Measurements from ENCODE around the gene SDR42E1. TPM values are rescaled to one million over a fixed set of nuclear protein-coding genes. Genes with fewer than 3 reads are reported as not detected.
"Not testable (repeated sequence)": the region's sequence is repeated elsewhere in the genome, so short reads cannot be mapped to it uniquely, and the experiment has no call there.

The SDR42E1 gene
- polyA plus RNA-seq, 4 donors, result 1.6 to 13.9 (median 5.3) TPM

GRCh38 chr16:82019535-82019934 is 8.3 kb upstream of the SDR42E1 start:
- WGBS, 3 donors, result 38 to 52% (median 44%) methylated on average over 8 of the region's 8 CpGs
- FAIRE-seq (no peak), DNase-seq (no peak)
- Histone ChIP-seq H3K27ac (ENCODE audit: low read depth in 1 of 3, low read length in 2 of 3) (peak overlapping the region in 2 of 3 donors; percentile 9 to 58), H3K9me3 (ENCODE audit: control insufficient read depth in 2 of 2, insufficient read depth in 1 of 2, low read depth in 1 of 2, low read length in 1 of 2) (peaks cover 0 to 4% of the 10 kb centered on the region in 2 donors), H3K36me3 (ENCODE audit: control insufficient read depth in 3 of 3, insufficient read depth in 2 of 3, low read depth in 1 of 3, low read length in 3 of 3) (no peaks in the 10 kb centered on the region), H3K27me3 (ENCODE audit: control insufficient read depth in 3 of 3, insufficient read depth in 3 of 3, low read length in 3 of 3) (no peaks in the 10 kb centered on the region), H3K4me3 (ENCODE audit: low read depth in 1 of 3, low read length in 3 of 3) (no peak overlapping the region), H3K4me1 (ENCODE audit: control insufficient read depth in 3 of 3, insufficient read depth in 2 of 3, low read depth in 1 of 3, low read length in 2 of 3) (peaks cover 0 to 14% (median 4%) of the 10 kb centered on the region in 3 donors)

GRCh38 chr16:82017911-82018568 is 6.8 kb upstream of the SDR42E1 start:
- Histone ChIP-seq H3K27me3 (ENCODE audit: control insufficient read depth in 3 of 3, insufficient read depth in 3 of 3, low read length in 3 of 3) (no peaks in the 10 kb centered on the region), H3K4me1 (ENCODE audit: control insufficient read depth in 3 of 3, insufficient read depth in 2 of 3, low read depth in 1 of 3, low read length in 2 of 3) (peaks cover 0 to 8% (median 0%) of the 10 kb centered on the region in 3 donors), H3K36me3 (ENCODE audit: control insufficient read depth in 3 of 3, insufficient read depth in 2 of 3, low read depth in 1 of 3, low read length in 3 of 3) (no peaks in the 10 kb centered on the region), H3K4me3 (ENCODE audit: low read depth in 1 of 3, low read length in 3 of 3) (no peak overlapping the region), H3K27ac (ENCODE audit: low read depth in 1 of 3, low read length in 2 of 3) (no peak overlapping the region), H3K9me3 (ENCODE audit: control insufficient read depth in 2 of 2, insufficient read depth in 1 of 2, low read depth in 1 of 2, low read length in 1 of 2) (peaks cover 0 to 4% of the 10 kb centered on the region in 2 donors)
- WGBS, 3 donors, result 83 to 92% (median 84%) methylated on average over 6 of the region's 6 CpGs
- DNase-seq (no peak), FAIRE-seq (no peak)

DNA sequence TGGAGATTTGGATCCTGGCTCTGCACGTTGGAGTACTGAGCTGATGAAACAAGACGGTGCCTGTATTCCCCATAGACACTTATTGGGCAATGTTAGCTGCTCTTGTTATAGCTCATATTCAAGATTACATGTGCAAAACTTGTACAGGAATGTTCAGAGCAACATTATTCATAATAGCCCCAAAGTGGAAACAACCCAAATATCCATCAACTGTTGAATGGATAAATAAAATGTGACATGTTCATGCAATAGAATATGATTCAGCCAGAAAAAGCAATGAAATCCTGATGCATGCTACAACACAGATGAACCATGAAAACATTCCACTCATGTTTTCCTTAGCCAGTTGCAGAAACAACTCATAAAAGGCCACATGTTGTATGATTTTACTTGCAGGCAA is 5.7 kb upstream of the SDR42E1 start:
- 63 to 87% (median 65%) methylated on average over 2 of the region's 2 CpGs for WGBS, 3 donors
- peaks cover 0 to 10% (median under 1%) of the 10 kb centered on the region in 3 donors for H3K4me1 ChIP-seq (ENCODE audit: control insufficient read depth in 3 of 3, insufficient read depth in 2 of 3, low read depth in 1 of 3, low read length in 2 of 3)
- no peaks in the 10 kb centered on the region for H3K36me3 ChIP-seq (ENCODE audit: control insufficient read depth in 3 of 3, insufficient read depth in 2 of 3, low read depth in 1 of 3, low read length in 3 of 3)
- FAIRE-seq (no peak), DNase-seq (no peak)
- no peak overlapping the region for H3K4me3 ChIP-seq (ENCODE audit: low read depth in 1 of 3, low read length in 3 of 3)
- no peaks in the 10 kb centered on the region for H3K27me3 ChIP-seq (ENCODE audit: control insufficient read depth in 3 of 3, insufficient read depth in 3 of 3, low read length in 3 of 3)
- no peak overlapping the region for H3K27ac ChIP-seq (ENCODE audit: low read depth in 1 of 3, low read length in 2 of 3)
- peaks cover 0 to 4% of the 10 kb centered on the region in 2 donors for H3K9me3 ChIP-seq (ENCODE audit: control insufficient read depth in 2 of 2, insufficient read depth in 1 of 2, low read depth in 1 of 2, low read length in 1 of 2)

DNA sequence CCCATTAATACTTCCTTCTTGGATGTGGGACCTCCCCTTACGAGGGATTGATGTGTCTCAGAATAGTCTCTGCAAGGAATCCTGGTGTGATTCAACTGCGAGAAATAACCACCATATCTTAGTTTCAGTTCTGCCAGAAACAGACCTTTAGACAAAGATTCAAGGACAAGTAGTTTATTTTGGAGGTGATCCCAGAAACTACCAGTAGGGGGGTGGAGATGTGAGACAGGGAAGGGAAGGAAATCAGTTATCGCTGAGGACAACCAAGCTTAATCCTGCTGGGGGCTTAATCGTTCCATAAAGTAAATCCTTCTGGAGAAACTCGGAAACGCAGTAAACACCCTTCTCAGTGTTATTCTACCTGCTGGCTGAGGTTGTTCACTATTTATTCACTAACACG is 5.0 kb upstream of the SDR42E1 start:
- Histone ChIP-seq H3K27me3 (ENCODE audit: control insufficient read depth in 3 of 3, insufficient read depth in 3 of 3, low read length in 3 of 3) (no peaks in the 10 kb centered on the region), H3K36me3 (ENCODE audit: control insufficient read depth in 3 of 3, insufficient read depth in 2 of 3, low read depth in 1 of 3, low read length in 3 of 3) (no peaks in the 10 kb centered on the region), H3K4me1 (ENCODE audit: control insufficient read depth in 3 of 3, insufficient read depth in 2 of 3, low read depth in 1 of 3, low read length in 2 of 3) (peaks cover 0 to 9% (median 4%) of the 10 kb centered on the region in 3 donors), H3K4me3 (ENCODE audit: low read depth in 1 of 3, low read length in 3 of 3) (no peak overlapping the region), H3K27ac (ENCODE audit: low read depth in 1 of 3, low read length in 2 of 3) (peak overlapping the region in 2 of 3 donors; percentile 49 to 52), H3K9me3 (ENCODE audit: control insufficient read depth in 2 of 2, insufficient read depth in 1 of 2, low read depth in 1 of 2, low read length in 1 of 2) (peaks cover 0 to 4% of the 10 kb centered on the region in 2 donors)
- DNase-seq, result peak; percentile 75 to 86
- FAIRE-seq, result no peak
- WGBS, 3 donors, result 9 to 38% (median 23%) methylated on average over 7 of the region's 7 CpGs

GRCh38 chr16:82013139-82013538 is 1.9 kb upstream of the SDR42E1 start:
- H3K36me3 ChIP-seq (ENCODE audit: control insufficient read depth in 3 of 3, insufficient read depth in 2 of 3, low read depth in 1 of 3, low read length in 3 of 3), result peaks cover 0 to 8% (median 4%) of the 10 kb centered on the region in 3 donors
- WGBS, 3 donors, result 17 to 60% (median 33%) methylated on average over 2 of the region's 2 CpGs
- H3K27me3 ChIP-seq (ENCODE audit: control insufficient read depth in 3 of 3, insufficient read depth in 3 of 3, low read length in 3 of 3), result no peaks in the 10 kb centered on the region
- H3K4me1 ChIP-seq (ENCODE audit: control insufficient read depth in 3 of 3, insufficient read depth in 2 of 3, low read depth in 1 of 3, low read length in 2 of 3), result peaks cover 0 to 4% (median 4%) of the 10 kb centered on the region in 3 donors
- H3K27ac ChIP-seq (ENCODE audit: low read depth in 1 of 3, low read length in 2 of 3), result peak overlapping the region in 1 of 3 donors; percentile 1
- H3K4me3 ChIP-seq (ENCODE audit: low read depth in 1 of 3, low read length in 3 of 3), result no peak overlapping the region
- FAIRE-seq (no peak), DNase-seq (no peak)
- H3K9me3 ChIP-seq (ENCODE audit: control insufficient read depth in 2 of 2, insufficient read depth in 1 of 2, low read depth in 1 of 2, low read length in 1 of 2), result peaks cover 0 to 17% of the 10 kb centered on the region in 2 donors

GRCh38 chr16:82010649-82011048 is 621 bp downstream of the SDR42E1 start:
- H3K27me3 ChIP-seq (ENCODE audit: control insufficient read depth in 3 of 3, insufficient read depth in 3 of 3, low read length in 3 of 3), result no peaks in the 10 kb centered on the region
- H3K9me3 ChIP-seq (ENCODE audit: control insufficient read depth in 2 of 2, insufficient read depth in 1 of 2, low read depth in 1 of 2, low read length in 1 of 2), result peaks cover 0 to 17% of the 10 kb centered on the region in 2 donors
- no peak for DNase-seq
- H3K4me1 ChIP-seq (ENCODE audit: control insufficient read depth in 3 of 3, insufficient read depth in 2 of 3, low read depth in 1 of 3, low read length in 2 of 3), result peaks cover 0 to 11% (median 2%) of the 10 kb centered on the region in 3 donors
- peak overlapping the region; percentile 36 to 83 (median 66) for H3K27ac ChIP-seq (ENCODE audit: low read depth in 1 of 3, low read length in 2 of 3)
- no peak for FAIRE-seq
- WGBS, 3 donors, result 67 to 80% (median 68%) methylated on average over 8 of the region's 8 CpGs
- peak overlapping the region; percentile 51 to 69 (median 59) for H3K4me3 ChIP-seq (ENCODE audit: low read depth in 1 of 3, low read length in 3 of 3)
- H3K36me3 ChIP-seq (ENCODE audit: control insufficient read depth in 3 of 3, insufficient read depth in 2 of 3, low read depth in 1 of 3, low read length in 3 of 3), result peaks cover 0 to 11% (median 4%) of the 10 kb centered on the region in 3 donors

DNA sequence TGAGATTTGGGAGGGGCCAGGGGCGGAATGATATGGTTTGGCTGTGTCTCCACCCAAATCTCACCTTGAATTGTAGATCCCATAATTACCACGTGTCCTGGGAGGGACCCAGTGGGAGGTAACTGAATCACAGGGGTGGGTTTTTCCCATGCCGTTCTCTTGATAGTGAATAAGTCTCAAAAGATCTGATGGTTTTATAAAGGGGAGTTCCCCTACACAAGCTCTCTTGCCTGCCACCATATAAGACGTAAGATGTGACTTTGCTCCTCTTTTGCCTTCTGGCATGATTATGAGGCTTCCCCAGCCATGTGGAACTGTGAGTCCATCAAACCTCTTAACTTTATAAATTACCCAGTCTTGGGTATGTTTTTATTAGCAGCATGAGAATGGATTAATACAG is 1.5 kb downstream of the SDR42E1 start:
- peaks cover 0 to 11% (median 4%) of the 10 kb centered on the region in 3 donors for H3K36me3 ChIP-seq (ENCODE audit: control insufficient read depth in 3 of 3, insufficient read depth in 2 of 3, low read depth in 1 of 3, low read length in 3 of 3)
- H3K4me3 ChIP-seq (ENCODE audit: low read depth in 1 of 3, low read length in 3 of 3); DNase-seq; FAIRE-seq; H3K27me3 ChIP-seq (ENCODE audit: control insufficient read depth in 3 of 3, insufficient read depth in 3 of 3, low read length in 3 of 3): not testable (repeated sequence)
- peaks cover 0 to 16% (median 2%) of the 10 kb centered on the region in 3 donors for H3K4me1 ChIP-seq (ENCODE audit: control insufficient read depth in 3 of 3, insufficient read depth in 2 of 3, low read depth in 1 of 3, low read length in 2 of 3)
- H3K27ac ChIP-seq (ENCODE audit: low read depth in 1 of 3, low read length in 2 of 3), result peak overlapping the region in 1 of 3 donors; percentile 83
- WGBS, 3 donors, result 71 to 90% (median 85%) methylated on average over 4 of the region's 4 CpGs
- peaks cover 0 to 13% of the 10 kb centered on the region in 2 donors for H3K9me3 ChIP-seq (ENCODE audit: control insufficient read depth in 2 of 2, insufficient read depth in 1 of 2, low read depth in 1 of 2, low read length in 1 of 2)

GRCh38 chr16:82008957-82009592 is 2.2 kb downstream of the SDR42E1 start:
- H3K4me1 ChIP-seq (ENCODE audit: control insufficient read depth in 3 of 3, insufficient read depth in 2 of 3, low read depth in 1 of 3, low read length in 2 of 3), result peaks cover 0 to 19% (median 4%) of the 10 kb centered on the region in 3 donors
- WGBS, 3 donors, result 91 to 95% (median 91%) methylated on average over 9 of the region's 9 CpGs
- H3K27ac ChIP-seq (ENCODE audit: low read depth in 1 of 3, low read length in 2 of 3), result no peak overlapping the region
- H3K27me3 ChIP-seq (ENCODE audit: control insufficient read depth in 3 of 3, insufficient read depth in 3 of 3, low read length in 3 of 3), result no peaks in the 10 kb centered on the region
- H3K9me3 ChIP-seq (ENCODE audit: control insufficient read depth in 2 of 2, insufficient read depth in 1 of 2, low read depth in 1 of 2, low read length in 1 of 2), result peaks cover 0 to 13% of the 10 kb centered on the region in 2 donors
- no peak overlapping the region for H3K4me3 ChIP-seq (ENCODE audit: low read depth in 1 of 3, low read length in 3 of 3)
- peaks cover 0 to 18% (median 4%) of the 10 kb centered on the region in 3 donors for H3K36me3 ChIP-seq (ENCODE audit: control insufficient read depth in 3 of 3, insufficient read depth in 2 of 3, low read depth in 1 of 3, low read length in 3 of 3)
- no peak for DNase-seq
- FAIRE-seq, result no peak
